GM12878 (cell line): ENCODE measurements around the gene ATP5PB.

Source experiments
- CBFB ChIP-seq: IDR thresholded peaks from 2 replicates; pipeline ENCODE4 v1.6.1; 2016; ENCODE audit warnings: antibody characterized with exemption, low read depth
- ESRRA ChIP-seq: IDR thresholded peaks from 2 replicates; pipeline ENCODE4 v1.6.1; 2012; ENCODE audit warnings: mild to moderate bottlenecking, low read length, improper control_type of control experiment
- SMC3 ChIP-seq: IDR thresholded peaks from 2 replicates; pipeline ENCODE4 v1.6.1; 2011; ENCODE audit warnings: low read length, improper control_type of control experiment, borderline replicate concordance
- YBX1 ChIP-seq: fragments of 450-650 bp; IDR thresholded peaks from 2 replicates; pipeline ENCODE4 v1.6.1; 2016; ENCODE audit warnings: antibody characterized with exemption

GRCh38 chr1:111491070-111491469 is 41.8 kb downstream of the ATP5PB start:
- TF ChIP-seq YBX1 = no peak
- TF ChIP-seq SMC3 = no peak
- no peak for TF ChIP-seq CBFB
- no peak for TF ChIP-seq ESRRA
